Measurements from ENCODE around the gene CCDC137.

DNA sequence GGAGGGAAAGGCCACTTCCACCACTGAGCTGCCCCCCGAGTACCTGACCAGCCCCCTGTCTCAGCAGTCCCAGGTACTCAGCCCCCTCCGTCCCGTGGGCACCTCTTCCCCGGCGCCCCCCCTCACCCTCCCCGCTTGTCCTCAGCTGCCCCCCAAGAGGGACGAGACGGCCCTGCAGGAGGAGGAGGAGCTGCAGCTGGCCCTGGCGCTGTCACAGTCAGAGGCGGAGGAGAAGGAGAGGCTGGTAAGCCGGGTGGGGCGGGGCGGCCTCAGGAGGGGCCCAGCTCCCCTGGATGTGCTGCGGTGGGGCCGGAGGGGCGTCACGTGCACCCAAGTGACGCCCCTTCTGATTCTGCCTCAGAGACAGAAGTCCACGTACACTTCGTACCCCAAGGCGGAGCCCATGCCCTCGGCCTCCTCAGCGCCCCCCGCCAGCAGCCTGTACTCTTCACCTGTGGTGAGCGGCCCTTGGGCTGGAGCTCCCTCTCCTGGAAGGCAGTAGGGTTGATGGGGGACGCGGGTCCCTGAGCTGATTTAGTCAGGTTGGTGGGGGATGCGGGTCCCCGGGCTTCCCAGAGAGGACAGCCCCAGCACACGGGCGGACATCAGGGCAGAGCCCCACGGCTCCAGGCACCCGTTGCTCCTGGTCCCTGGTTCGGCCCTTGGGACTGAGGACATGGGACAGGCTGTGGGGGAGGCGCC, 27.1 kb downstream of the CCDC137 start:
- TF ChIP-seq, protein P1, sequence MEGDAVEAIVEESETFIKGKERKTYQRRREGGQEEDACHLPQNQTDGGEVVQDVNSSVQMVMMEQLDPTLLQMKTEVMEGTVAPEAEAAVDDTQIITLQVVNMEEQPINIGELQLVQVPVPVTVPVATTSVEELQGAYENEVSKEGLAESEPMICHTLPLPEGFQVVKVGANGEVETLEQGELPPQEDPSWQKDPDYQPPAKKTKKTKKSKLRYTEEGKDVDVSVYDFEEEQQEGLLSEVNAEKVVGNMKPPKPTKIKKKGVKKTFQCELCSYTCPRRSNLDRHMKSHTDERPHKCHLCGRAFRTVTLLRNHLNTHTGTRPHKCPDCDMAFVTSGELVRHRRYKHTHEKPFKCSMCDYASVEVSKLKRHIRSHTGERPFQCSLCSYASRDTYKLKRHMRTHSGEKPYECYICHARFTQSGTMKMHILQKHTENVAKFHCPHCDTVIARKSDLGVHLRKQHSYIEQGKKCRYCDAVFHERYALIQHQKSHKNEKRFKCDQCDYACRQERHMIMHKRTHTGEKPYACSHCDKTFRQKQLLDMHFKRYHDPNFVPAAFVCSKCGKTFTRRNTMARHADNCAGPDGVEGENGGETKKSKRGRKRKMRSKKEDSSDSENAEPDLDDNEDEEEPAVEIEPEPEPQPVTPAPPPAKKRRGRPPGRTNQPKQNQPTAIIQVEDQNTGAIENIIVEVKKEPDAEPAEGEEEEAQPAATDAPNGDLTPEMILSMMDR (IDR thresholded peaks at IDR 0.05), result no peak
- no peak for TF ChIP-seq POLR2A (IDR thresholded peaks at IDR 0.05)
